AG04449 (cell line): ENCODE data around the gene TNFRSF11A.

Experiments
- CTCF ChIA-PET: fragments of 350-600 bp; formaldehyde crosslinking; extraction: SDS; loops from one replicate; lab custom pipeline; 2021; ENCODE audit warnings: antibody characterized with exemption; lab: Yijun Ruan, JAX
- POLR2A ChIA-PET: fragments of 400-600, 350-600 bp; formaldehyde crosslinking; extraction: SDS; loops from one replicate; lab custom pipeline; 2020; ENCODE audit warnings: antibody characterized with exemption, inconsistent platforms; lab: Yijun Ruan, JAX
- DNase-seq: peaks from one replicate; pipeline ENCODE4 v3.0.0-alpha.2; 2010; ENCODE audit warnings: low read depth, low spot score
- H3K4me3 ChIP-seq: 2 replicates; pipeline ENCODE4 v1.5.1; 2011; ENCODE audit warnings: low read depth, mild to moderate bottlenecking, control low read depth, low read length
- CTCF ChIP-seq: IDR thresholded peaks from one replicate; pipeline ENCODE4 v1.5.1; 2011; ENCODE audit warnings: mild to moderate bottlenecking, moderate library complexity, low read length, control low read depth, inconsistent platforms; ENCODE audit not compliant: insufficient read depth; ENCODE audit errors: missing control alignments

Gene TNFRSF11A

GRCh38 chr18:62386601-62387000 lies 61.5 kb downstream of the TNFRSF11A start:
- TF ChIP-seq CTCF = no peak
- POLR2A ChIA-PET = no interaction called here
- H3K4me3 ChIP-seq = no peak overlapping the region
- no peak for DNase-seq
- CTCF ChIA-PET = interaction anchor here (1.0 kb wide), 1 partner anchor 39 kb away, joined by 6 read pairs; no protein-coding TSS in a partner anchor

GRCh38 chr18:62387257-62387656 lies 62.1 kb downstream of the TNFRSF11A start:
- no peak overlapping the region for H3K4me3 ChIP-seq
- TF ChIP-seq CTCF = no peak
- ChIA-PET CTCF (interaction anchor here (1.0 kb wide), 1 partner anchor 38 kb away, joined by 6 read pairs; no protein-coding TSS in a partner anchor), POLR2A (no interaction called here)
- no peak for DNase-seq

- DNase-seq = no peak
- ChIA-PET POLR2A (no interaction called here), CTCF (no interaction called here)
- TF ChIP-seq CTCF = no peak
- no peak overlapping the region for H3K4me3 ChIP-seq
These were observed 64.0 kb downstream of the TNFRSF11A start for GRCh38 chr18:62388855-62389760.

- H3K4me3 ChIP-seq = no peak overlapping the region
- ChIA-PET CTCF (no interaction called here), POLR2A (no interaction called here)
- DNase-seq = no peak
- TF ChIP-seq CTCF = no peak
These were observed 64.8 kb downstream of the TNFRSF11A start for GRCh38 chr18:62389761-62390481.

- CTCF ChIA-PET = interaction anchor here (2.0 kb wide), 1 partner anchor 31 kb away, joined by 5 read pairs; no protein-coding TSS in a partner anchor
- no peak overlapping the region for H3K4me3 ChIP-seq
These were observed 69.1 kb downstream of the TNFRSF11A start for GRCh38 chr18:62394006-62394763.

More at GRCh38 chr18:62394006-62394763, 69.1 kb downstream of the TNFRSF11A start:
- TF ChIP-seq CTCF = no peak
- DNase-seq = no peak
- POLR2A ChIA-PET = no interaction called here
